Measurements from ENCODE around the gene VPS13D. TPM values are rescaled to one million over a fixed set of nuclear protein-coding genes. Genes with fewer than 3 reads are reported as not detected.

VPS13D gene
- total RNA-seq, 4 donors from 2014 or later, result 94.4 to 472 (median 163) TPM

DNA sequence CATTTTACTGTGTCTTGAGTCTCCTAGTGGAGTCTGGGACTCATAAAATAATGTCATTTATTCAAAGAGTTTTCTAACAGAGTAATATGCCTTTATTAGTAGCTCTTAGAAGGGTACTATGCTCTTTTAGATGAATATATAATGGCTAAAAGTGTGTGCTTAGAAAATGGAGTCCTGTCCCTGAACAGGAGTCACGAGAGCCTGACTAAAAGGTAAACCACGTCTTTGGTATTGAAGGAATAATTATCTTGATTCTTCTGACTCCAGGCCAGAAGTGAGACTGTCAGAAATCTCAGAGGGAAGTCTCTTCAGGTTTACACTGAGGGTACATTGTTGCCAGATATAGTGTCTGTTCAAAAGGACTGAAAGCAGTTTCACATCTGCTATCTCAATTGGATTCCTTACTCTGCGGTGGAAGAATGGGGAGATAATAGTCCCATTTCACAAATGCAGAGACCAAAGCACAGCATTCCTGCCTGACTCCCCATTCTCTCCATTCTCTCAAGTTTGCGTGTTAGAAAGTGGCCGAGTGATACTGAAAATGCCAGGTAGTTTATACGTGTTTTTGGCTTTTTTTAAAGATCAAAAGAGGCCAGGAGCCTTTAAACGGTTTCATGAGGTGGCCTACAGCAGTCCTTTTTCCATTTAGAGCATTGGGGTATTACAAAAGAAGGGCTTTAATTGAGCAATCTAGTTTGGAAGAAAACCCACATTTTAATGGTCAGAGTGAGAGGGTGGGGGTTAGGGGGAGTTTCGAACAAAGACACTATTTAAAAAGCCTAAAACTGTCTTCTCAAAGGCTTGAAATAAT is 176.6 kb downstream of the VPS13D start:
- 53% methylated on average over 8 of the region's 8 CpGs for WGBS
- no peak overlapping the region for H3K4me3 ChIP-seq
- no peak for TF ChIP-seq POLR2A (IDR thresholded peaks at IDR 0.05)
- TF ChIP-seq EP300 (IDR thresholded peaks at IDR 0.05), result no peak
- TF ChIP-seq POLR2AphosphoS5 (IDR thresholded peaks at IDR 0.05), result no peak
- TF ChIP-seq, protein P1, sequence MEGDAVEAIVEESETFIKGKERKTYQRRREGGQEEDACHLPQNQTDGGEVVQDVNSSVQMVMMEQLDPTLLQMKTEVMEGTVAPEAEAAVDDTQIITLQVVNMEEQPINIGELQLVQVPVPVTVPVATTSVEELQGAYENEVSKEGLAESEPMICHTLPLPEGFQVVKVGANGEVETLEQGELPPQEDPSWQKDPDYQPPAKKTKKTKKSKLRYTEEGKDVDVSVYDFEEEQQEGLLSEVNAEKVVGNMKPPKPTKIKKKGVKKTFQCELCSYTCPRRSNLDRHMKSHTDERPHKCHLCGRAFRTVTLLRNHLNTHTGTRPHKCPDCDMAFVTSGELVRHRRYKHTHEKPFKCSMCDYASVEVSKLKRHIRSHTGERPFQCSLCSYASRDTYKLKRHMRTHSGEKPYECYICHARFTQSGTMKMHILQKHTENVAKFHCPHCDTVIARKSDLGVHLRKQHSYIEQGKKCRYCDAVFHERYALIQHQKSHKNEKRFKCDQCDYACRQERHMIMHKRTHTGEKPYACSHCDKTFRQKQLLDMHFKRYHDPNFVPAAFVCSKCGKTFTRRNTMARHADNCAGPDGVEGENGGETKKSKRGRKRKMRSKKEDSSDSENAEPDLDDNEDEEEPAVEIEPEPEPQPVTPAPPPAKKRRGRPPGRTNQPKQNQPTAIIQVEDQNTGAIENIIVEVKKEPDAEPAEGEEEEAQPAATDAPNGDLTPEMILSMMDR (IDR thresholded peaks at IDR 0.05), result no peak
- DNase-seq (ENCODE audit: low spot score in 2 of 2), result no peak
- no peaks in the 10 kb centered on the region for H3K27me3 ChIP-seq
- H3K9me3 ChIP-seq, result no peaks in the 10 kb centered on the region
- H3K36me3 ChIP-seq, result peaks cover 46% of the 10 kb centered on the region
- peaks cover 43% of the 10 kb centered on the region for H3K4me1 ChIP-seq
- H3K27ac ChIP-seq, result peak overlapping the region; percentile 63

DNA sequence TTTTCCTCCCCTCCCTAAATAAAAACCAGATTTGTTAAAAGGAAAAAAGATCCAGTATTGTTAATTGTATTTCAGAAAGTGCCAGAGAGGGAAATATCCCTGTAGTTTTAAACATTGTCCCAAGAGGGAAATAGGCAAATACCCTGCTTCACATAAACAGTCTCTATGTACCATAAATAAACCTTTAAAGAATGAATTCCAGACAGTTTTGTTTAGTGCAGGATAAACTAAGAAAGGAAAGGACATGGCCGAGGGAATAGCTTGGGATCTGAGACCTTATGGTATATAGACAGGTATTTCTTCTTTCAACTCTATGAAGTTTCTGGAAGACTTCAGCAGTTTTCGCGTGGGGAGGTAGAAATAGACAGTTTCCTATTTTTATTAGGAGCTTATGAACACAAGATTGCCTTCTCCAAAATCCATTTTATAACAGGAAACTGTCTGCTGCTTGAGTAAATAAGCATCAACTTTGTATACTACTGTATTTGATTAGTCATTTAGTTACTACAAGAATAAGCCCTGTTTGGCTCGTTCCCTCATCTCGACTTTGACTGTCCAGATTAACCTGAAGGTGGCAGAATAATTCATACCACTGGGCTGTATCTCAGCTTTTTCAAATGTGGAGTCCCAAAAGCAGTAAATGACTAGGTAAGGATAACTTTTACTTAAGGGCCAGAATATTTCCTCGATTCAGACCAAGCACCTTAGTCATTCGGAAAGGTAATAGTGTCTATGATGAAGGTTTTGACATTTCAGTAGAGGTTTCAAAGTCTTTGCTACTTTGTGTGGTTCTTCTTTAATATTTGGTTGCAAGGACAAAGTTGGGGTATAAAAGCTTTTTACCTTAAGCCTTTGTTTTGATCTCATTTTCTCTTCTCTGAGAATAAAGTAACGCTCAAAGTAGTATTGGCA is 177.5 kb downstream of the VPS13D start:
- WGBS, result 52% methylated on average over 8 of the region's 8 CpGs
- H3K4me1 ChIP-seq, result peaks cover 41% of the 10 kb centered on the region
- no peak overlapping the region for H3K4me3 ChIP-seq
- H3K9me3 ChIP-seq, result no peaks in the 10 kb centered on the region
- no peak for DNase-seq (ENCODE audit: low spot score in 2 of 2)
- H3K36me3 ChIP-seq, result peaks cover 43% of the 10 kb centered on the region
- H3K27ac ChIP-seq, result peak overlapping the region; percentile 66
- no peaks in the 10 kb centered on the region for H3K27me3 ChIP-seq
- no peak for TF ChIP-seq POLR2A (IDR thresholded peaks at IDR 0.05)
- no peak for TF ChIP-seq POLR2AphosphoS5 (IDR thresholded peaks at IDR 0.05)

DNA sequence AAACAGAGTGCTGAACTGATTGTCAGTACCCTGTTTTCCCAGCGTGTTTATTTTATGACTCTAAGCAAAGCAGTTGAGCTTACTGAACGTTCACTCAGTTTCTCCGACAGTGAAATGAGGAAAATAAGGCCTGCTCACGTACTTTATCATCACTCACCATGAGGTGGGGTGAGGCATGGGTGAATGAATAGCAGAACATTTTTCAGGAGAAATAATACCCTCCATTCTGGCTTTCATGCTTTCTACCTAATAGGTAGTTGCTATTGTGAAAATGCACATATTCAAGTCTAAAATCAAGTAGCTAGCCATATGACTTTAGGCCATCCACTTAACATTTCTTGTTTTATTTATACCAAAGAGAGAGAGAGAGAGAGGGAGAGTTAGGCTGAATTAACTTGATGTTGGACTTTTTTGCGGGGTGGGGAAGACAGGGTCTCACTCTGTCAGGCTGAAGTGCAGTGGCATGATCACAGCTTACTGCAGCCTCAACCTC is 178.2 kb downstream of the VPS13D start:
- Histone ChIP-seq H3K36me3 (peaks cover 36% of the 10 kb centered on the region), H3K9me3 (no peaks in the 10 kb centered on the region), H3K4me3 (no peak overlapping the region), H3K4me1 (peaks cover 37% of the 10 kb centered on the region), H3K27ac (no peak overlapping the region), H3K27me3 (no peaks in the 10 kb centered on the region)
- no peak for DNase-seq (ENCODE audit: low spot score in 2 of 2)
- TF ChIP-seq, protein P1 (IDR thresholded peaks at IDR 0.05), result no peak
- TF ChIP-seq EP300 (IDR thresholded peaks at IDR 0.05) (no peak), POLR2A (IDR thresholded peaks at IDR 0.05) (no peak), POLR2AphosphoS5 (IDR thresholded peaks at IDR 0.05) (no peak)
- 91% methylated on average over 5 of the region's 5 CpGs for WGBS

DNA sequence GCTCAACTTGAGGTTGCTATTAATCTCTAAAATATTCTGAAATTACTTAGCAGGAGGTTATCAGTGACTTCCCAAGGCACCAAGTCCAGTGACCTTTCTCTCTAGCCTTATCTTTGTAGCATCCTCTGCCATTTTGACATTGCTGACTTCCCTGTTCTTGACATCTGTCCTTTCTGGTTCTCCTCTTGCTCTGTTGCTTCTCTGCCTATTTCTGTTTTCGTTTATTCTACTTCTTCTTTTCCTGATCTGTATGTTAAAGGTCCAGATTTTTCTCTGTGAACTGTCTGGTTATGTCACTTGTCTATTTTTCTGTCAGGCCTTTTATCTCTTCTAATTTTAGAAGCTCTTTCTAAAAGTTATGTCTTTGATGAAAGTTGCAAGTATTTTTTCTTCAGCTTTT is 178.8 kb downstream of the VPS13D start:
- no peak overlapping the region for H3K27ac ChIP-seq
- no peak for DNase-seq (ENCODE audit: low spot score in 2 of 2)
- TF ChIP-seq EP300 (IDR thresholded peaks at IDR 0.05), result no peak
- no peak for TF ChIP-seq POLR2A (IDR thresholded peaks at IDR 0.05)
- TF ChIP-seq, protein P1 (IDR thresholded peaks at IDR 0.05), result no peak
- no peak for TF ChIP-seq POLR2AphosphoS5 (IDR thresholded peaks at IDR 0.05)
- H3K27me3 ChIP-seq, result no peaks in the 10 kb centered on the region
- H3K36me3 ChIP-seq, result peaks cover 30% of the 10 kb centered on the region
- WGBS, result 69% methylated on average over 1 of the region's 1 CpG
- H3K9me3 ChIP-seq, result no peaks in the 10 kb centered on the region
- peaks cover 37% of the 10 kb centered on the region for H3K4me1 ChIP-seq
- H3K4me3 ChIP-seq, result no peak overlapping the region

DNA sequence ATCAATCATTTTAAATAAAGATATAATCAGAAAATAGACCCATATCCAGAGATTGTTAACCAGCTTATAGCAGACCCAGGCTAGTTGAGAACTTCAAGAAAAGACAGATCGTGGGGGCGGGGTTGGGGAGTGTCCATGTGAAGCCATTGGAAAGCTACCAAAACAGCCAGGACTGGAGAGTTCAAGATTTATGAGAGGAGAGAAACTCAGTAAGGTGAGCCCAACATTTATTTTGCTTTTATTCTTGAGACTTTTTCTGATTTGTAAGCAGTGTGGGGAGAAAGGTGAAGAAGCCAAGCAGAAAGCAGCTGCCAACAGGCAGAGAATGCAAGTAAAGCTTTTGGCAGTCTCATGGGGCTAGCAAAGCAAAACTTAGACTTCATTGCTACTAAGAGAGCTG is 179.9 kb downstream of the VPS13D start:
- no peaks in the 10 kb centered on the region for H3K9me3 ChIP-seq
- peaks cover 22% of the 10 kb centered on the region for H3K36me3 ChIP-seq
- no peak for TF ChIP-seq POLR2A (IDR thresholded peaks at IDR 0.05)
- TF ChIP-seq POLR2AphosphoS5 (IDR thresholded peaks at IDR 0.05), result no peak
- TF ChIP-seq, protein P1 (IDR thresholded peaks at IDR 0.05), result no peak
- TF ChIP-seq EP300 (IDR thresholded peaks at IDR 0.05), result no peak
- DNase-seq (ENCODE audit: low spot score in 2 of 2), result no peak
- no peaks in the 10 kb centered on the region for H3K27me3 ChIP-seq
- no peak overlapping the region for H3K4me3 ChIP-seq
- no peak overlapping the region for H3K27ac ChIP-seq
- H3K4me1 ChIP-seq, result peaks cover 35% of the 10 kb centered on the region
- WGBS, result 60% methylated on average over 2 of the region's 2 CpGs
